Fibroblast of pulmonary artery (primary cell): ENCODE results near the gene LILRA5.
"Not testable (repeated sequence)": the region's sequence is repeated elsewhere in the genome, so short reads cannot be mapped to it uniquely, and the experiment has no call there.

Experiments used
- DNase-seq: peaks from one replicate; pipeline ENCODE4 v3.0.0-alpha.2; 2010; ENCODE audit warnings: low read depth
- H3K4me3 ChIP-seq: replicated peaks from 2 replicates; pipeline ENCODE4 v1.5.1; 2011; ENCODE audit warnings: low read depth, mild to moderate bottlenecking, control low read depth, low read length, moderate library complexity
- CTCF ChIP-seq: IDR thresholded peaks from 2 replicates; pipeline ENCODE4 v1.5.1; 2011; ENCODE audit warnings: mild to moderate bottlenecking, control low read depth, low read length, inconsistent platforms; ENCODE audit errors: missing control alignments

LILRA5 gene

GRCh38 chr19:54332149-54332548 lies 19.2 kb upstream of the LILRA5 start:
- H3K4me3 ChIP-seq: no peak overlapping the region
- no peak for DNase-seq
- TF ChIP-seq CTCF: no peak

GRCh38 chr19:54331626-54332025 lies 18.7 kb upstream of the LILRA5 start:
- no peak for DNase-seq
- TF ChIP-seq CTCF: no peak
- H3K4me3 ChIP-seq: no peak overlapping the region

GRCh38 chr19:54329476-54330165 lies 16.7 kb upstream of the LILRA5 start:
- no peak for TF ChIP-seq CTCF
- no peak for DNase-seq
- H3K4me3 ChIP-seq: no peak overlapping the region

GRCh38 chr19:54328781-54329180 lies 15.8 kb upstream of the LILRA5 start:
- not testable (repeated sequence) for DNase-seq, H3K4me3 ChIP-seq

- no peak for DNase-seq
- no peak overlapping the region for H3K4me3 ChIP-seq
- TF ChIP-seq CTCF: no peak
Measured at GRCh38 chr19:54325631-54326030, 12.7 kb upstream of the LILRA5 start.

- no peak overlapping the region for H3K4me3 ChIP-seq
- TF ChIP-seq CTCF: peak; percentile 93
- DNase-seq: peak; percentile 62
Measured at GRCh38 chr19:54325194-54325621, 12.2 kb upstream of the LILRA5 start.

GRCh38 chr19:54324071-54324470 lies 11.1 kb upstream of the LILRA5 start:
- TF ChIP-seq CTCF: no peak
- DNase-seq: no peak
- H3K4me3 ChIP-seq: no peak overlapping the region

- DNase-seq, H3K4me3 ChIP-seq: not testable (repeated sequence)
Measured at GRCh38 chr19:54322934-54323333, 10.0 kb upstream of the LILRA5 start.

- not testable (repeated sequence) for DNase-seq, H3K4me3 ChIP-seq
Measured at GRCh38 chr19:54322295-54322694, 9.3 kb upstream of the LILRA5 start.
